NCI-H82 treated with DMSO at 0.1 percent for 48 hours (cell line): ENCODE results near the gene RNF32.
"Not testable (repeated sequence)": the region's sequence is repeated elsewhere in the genome, so short reads cannot be mapped to it uniquely, and the experiment has no call there.

Experiments used
- DNase-seq: peaks from one replicate; lab custom pipeline; 2025; ENCODE audit not compliant: unreplicated experiment; lab: John Stamatoyannopoulos, UW

RNF32 gene

GRCh38 chr7:156673454-156673853, 32.9 kb downstream of the RNF32 start:
- DNase-seq: no peak

GRCh38 chr7:156673902-156674301, 33.3 kb downstream of the RNF32 start:
- DNase-seq: no peak

GRCh38 chr7:156675721-156676120, 35.1 kb downstream of the RNF32 start:
- DNase-seq: no peak

GRCh38 chr7:156676263-156676662, 35.7 kb downstream of the RNF32 start:
- DNase-seq: no peak

GRCh38 chr7:156677374-156678054, 36.9 kb downstream of the RNF32 start:
- DNase-seq: no peak

- DNase-seq: no peak
These were observed 39.7 kb downstream of the RNF32 start for GRCh38 chr7:156680281-156680680.

GRCh38 chr7:156682928-156683327, 42.4 kb downstream of the RNF32 start:
- DNase-seq: no peak

GRCh38 chr7:156684251-156684650, 43.7 kb downstream of the RNF32 start:
- DNase-seq: no peak

GRCh38 chr7:156684661-156685060, 44.1 kb downstream of the RNF32 start:
- DNase-seq: no peak

GRCh38 chr7:156691764-156692163, 51.2 kb downstream of the RNF32 start:
- DNase-seq: no peak

- DNase-seq: no peak
These were observed 52.3 kb downstream of the RNF32 start for GRCh38 chr7:156692849-156693248.

- no peak for DNase-seq
These were observed 53.1 kb downstream of the RNF32 start for GRCh38 chr7:156693627-156694026.

- not testable (repeated sequence) for DNase-seq
These were observed 56.7 kb downstream of the RNF32 start for GRCh38 chr7:156697283-156697682.

- DNase-seq: not testable (repeated sequence)
These were observed 57.9 kb downstream of the RNF32 start for GRCh38 chr7:156698512-156698911.

- not testable (repeated sequence) for DNase-seq
These were observed 61.2 kb downstream of the RNF32 start for GRCh38 chr7:156701787-156702186.

- no peak for DNase-seq
These were observed 61.8 kb downstream of the RNF32 start for GRCh38 chr7:156702399-156702798.

GRCh38 chr7:156703209-156703608, 62.6 kb downstream of the RNF32 start:
- DNase-seq: no peak

GRCh38 chr7:156703773-156704482, 63.4 kb downstream of the RNF32 start:
- no peak for DNase-seq

- no peak for DNase-seq
These were observed 81.7 kb downstream of the RNF32 start for GRCh38 chr7:156722043-156722826.

- DNase-seq: no peak
These were observed 84.5 kb downstream of the RNF32 start for GRCh38 chr7:156725073-156725472.

GRCh38 chr7:156725936-156726335, 85.4 kb downstream of the RNF32 start:
- DNase-seq: no peak
